ENCODE data around the gene UTF1. TPM values are rescaled to one million over a fixed set of nuclear protein-coding genes. Genes with fewer than 3 reads are reported as not detected.

The UTF1 gene
- polyA plus RNA-seq, 1 experiment = not detected

DNA sequence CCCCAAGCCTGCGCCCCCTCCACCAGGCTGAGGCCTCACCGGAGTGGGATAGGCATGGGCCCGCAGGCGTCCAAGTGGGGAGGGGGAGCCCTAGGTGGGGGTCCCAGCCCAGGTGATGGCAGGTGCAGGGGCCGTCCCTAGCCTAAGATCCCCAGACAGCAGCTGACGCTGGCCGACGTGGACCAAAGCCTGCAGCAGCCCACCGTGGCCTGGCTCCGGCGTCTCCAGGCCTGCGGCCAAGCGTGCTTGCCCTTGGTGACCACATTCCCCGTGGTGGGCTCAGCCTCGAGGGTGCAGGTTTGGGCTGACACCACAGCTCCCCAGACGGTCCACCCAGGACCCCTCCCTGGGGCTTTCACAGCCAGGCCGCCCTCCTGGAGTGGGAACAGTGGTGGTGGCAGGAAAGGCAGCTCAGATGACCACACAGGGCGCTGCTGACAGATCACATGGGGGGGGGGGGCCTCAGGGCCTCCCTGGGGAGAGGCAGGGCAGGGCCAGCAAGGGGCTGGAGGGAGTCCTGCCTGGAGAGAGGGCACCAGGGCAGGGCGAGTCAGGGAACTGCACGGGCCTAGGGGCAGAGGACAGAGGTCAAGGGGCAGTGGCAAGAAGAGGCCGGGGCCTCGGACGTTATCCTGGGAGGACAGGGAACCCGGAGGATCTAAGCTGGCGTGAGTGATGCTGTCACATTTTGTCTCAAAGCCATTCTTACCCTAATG is 47.4 kb downstream of the UTF1 start:
- H3K4me3 ChIP-seq (ENCODE audit: low read depth, low read length) = no peak overlapping the region
- ChIA-PET POLR2A (no interaction called here), CTCF (interaction anchor here (1.1 kb wide), 1 partner anchor 10 kb away, joined by 3 read pairs; no protein-coding TSS in a partner anchor)
- TF ChIP-seq, protein P1, sequence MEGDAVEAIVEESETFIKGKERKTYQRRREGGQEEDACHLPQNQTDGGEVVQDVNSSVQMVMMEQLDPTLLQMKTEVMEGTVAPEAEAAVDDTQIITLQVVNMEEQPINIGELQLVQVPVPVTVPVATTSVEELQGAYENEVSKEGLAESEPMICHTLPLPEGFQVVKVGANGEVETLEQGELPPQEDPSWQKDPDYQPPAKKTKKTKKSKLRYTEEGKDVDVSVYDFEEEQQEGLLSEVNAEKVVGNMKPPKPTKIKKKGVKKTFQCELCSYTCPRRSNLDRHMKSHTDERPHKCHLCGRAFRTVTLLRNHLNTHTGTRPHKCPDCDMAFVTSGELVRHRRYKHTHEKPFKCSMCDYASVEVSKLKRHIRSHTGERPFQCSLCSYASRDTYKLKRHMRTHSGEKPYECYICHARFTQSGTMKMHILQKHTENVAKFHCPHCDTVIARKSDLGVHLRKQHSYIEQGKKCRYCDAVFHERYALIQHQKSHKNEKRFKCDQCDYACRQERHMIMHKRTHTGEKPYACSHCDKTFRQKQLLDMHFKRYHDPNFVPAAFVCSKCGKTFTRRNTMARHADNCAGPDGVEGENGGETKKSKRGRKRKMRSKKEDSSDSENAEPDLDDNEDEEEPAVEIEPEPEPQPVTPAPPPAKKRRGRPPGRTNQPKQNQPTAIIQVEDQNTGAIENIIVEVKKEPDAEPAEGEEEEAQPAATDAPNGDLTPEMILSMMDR (IDR thresholded peaks at IDR 0.05; ENCODE audit: insufficient read depth, low read depth, low read length) = no peak
- no peaks in the 10 kb centered on the region for H3K27me3 ChIP-seq (ENCODE audit: control insufficient read depth, insufficient read depth, low read length)
- peaks cover 22% of the 10 kb centered on the region for H3K36me3 ChIP-seq (ENCODE audit: control insufficient read depth, insufficient read depth, low read length)
- no peak for DNase-seq (ENCODE audit: low read depth)

DNA sequence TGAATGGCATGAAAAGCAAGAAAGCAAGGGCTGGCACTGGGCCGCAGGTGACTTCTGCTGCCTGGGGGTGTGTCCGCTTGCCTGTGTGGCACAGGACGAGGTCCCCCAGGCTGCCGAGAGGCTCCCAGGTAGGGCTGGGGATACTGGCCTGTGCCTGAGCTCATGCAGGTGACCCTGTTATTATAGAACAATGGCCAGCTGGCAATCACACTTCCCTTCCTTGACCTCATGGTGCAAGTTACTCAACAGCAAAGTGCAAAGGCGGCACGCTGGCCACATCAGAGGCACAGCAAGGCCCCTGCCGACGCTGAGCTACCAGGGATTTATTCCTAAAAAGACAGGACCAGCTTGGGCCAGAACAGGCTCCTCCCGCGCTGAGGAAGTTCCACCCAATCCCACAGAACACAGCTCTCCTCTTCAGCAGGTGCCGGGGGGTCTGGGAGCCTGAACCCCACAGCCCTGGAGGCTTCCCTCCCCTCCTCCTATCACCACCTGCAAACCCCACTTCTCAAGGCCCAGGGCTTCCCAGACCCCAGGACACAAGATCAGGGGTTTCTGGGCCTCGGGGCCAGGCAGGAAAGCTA is 48.1 kb downstream of the UTF1 start:
- POLR2A ChIA-PET = no interaction called here
- TF ChIP-seq, protein P1 (IDR thresholded peaks at IDR 0.05; ENCODE audit: insufficient read depth, low read depth, low read length) = no peak
- Histone ChIP-seq H3K4me3 (ENCODE audit: low read depth, low read length) (no peak overlapping the region), H3K36me3 (ENCODE audit: control insufficient read depth, insufficient read depth, low read length) (peaks cover 27% of the 10 kb centered on the region), H3K27me3 (ENCODE audit: control insufficient read depth, insufficient read depth, low read length) (no peaks in the 10 kb centered on the region)
- DNase-seq (ENCODE audit: low read depth) = no peak
- CTCF ChIA-PET = interaction anchor here (1.1 to 1.2 kb wide), 2 partner anchors 9 to 11 kb away, joined by 3 to 4 read pairs; no protein-coding TSS in a partner anchor

DNA sequence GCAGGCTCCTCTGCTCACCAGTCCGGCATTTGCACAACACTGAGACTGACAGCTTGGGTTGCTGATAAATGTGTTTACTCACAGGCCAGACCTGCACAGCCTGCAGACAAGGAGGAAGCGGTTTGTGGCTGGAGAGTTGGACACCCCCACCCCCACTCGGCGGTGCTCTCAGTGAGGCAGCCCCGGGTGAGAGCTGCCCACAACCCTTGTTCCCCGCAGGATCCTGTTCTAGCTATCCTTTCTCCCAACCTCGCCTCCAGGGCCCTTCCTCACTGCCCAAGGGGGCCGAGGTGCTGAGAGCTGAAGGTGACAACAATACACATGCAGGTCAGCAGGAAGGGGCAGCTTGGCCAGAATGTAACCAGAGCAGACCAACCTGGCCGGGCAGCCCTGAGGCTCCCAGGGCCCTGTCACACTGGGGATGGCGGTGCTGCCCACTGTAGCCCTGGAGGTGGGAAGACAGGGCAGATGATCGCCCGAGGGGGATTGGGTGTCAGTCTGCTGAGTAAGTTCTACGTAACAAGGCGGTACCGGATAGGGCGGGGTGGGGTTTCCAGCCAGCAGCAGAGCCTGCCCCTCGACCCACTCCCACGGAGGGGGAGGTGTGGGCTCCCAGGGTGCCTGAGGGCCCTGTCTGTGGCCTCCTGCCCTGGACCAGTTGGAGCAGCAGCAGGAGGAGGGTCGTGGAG is 48.7 kb downstream of the UTF1 start:
- CTCF ChIA-PET = interaction anchor here (1.1 to 1.2 kb wide), 2 partner anchors 9 to 10 kb away, joined by 3 to 4 read pairs; no protein-coding TSS in a partner anchor
- POLR2A ChIA-PET = no interaction called here
- TF ChIP-seq, protein P1 (IDR thresholded peaks at IDR 0.05; ENCODE audit: insufficient read depth, low read depth, low read length) = no peak
- peaks cover 32% of the 10 kb centered on the region for H3K36me3 ChIP-seq (ENCODE audit: control insufficient read depth, insufficient read depth, low read length)
- no peak overlapping the region for H3K4me3 ChIP-seq (ENCODE audit: low read depth, low read length)
- DNase-seq (ENCODE audit: low read depth) = no peak
- no peaks in the 10 kb centered on the region for H3K27me3 ChIP-seq (ENCODE audit: control insufficient read depth, insufficient read depth, low read length)

DNA sequence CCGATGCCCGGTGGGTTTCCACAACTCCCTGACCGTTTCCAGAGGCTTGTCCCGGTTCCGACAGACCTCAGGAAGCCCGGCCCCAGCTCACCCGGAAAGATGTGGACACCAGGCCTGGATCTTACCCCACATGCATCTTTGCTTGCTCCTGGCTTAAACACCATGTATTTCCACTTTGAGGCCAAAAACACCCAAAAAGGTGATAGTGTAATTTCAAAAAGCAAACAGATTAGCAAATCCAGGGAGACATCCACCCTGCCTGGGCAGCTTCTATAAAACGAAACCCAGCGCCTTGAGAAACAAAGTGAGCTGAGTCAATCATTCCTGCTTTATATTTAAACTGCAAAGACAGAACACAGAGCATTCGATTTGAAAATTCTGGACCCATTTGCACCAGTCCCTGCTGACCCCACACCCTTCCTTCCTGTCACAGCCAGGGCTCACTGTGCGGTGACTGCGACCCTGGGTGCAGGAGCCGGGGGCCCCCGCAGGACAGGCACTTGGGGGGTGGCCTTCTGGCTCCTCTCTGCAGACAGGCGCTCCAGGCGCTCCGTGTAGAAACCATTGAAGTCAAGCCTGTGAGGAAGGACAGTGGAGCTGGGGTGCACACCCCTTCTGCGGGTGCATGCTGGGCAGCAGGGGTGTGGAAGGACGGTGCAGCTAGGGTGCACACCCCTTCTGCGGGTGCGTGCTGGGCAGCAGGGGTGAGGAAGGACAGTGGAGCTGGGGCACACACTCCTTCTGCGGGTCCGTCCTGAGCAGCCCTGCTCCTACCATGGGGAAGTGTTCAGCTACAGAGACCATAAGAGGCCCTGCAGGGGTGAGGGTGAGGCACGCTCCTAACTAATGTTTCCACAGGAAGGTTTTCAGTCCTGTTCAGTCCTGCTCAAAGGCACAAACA is 49.6 kb downstream of the UTF1 start:
- ChIA-PET CTCF (interaction anchor here (1.2 to 1.8 kb wide), 2 partner anchors 9 to 28 kb away, joined by 4 to 6 read pairs; no protein-coding TSS in a partner anchor), POLR2A (no interaction called here)
- no peak for DNase-seq (ENCODE audit: low read depth)
- Histone ChIP-seq H3K4me3 (ENCODE audit: low read depth, low read length) (no peak overlapping the region), H3K36me3 (ENCODE audit: control insufficient read depth, insufficient read depth, low read length) (peaks cover 38% of the 10 kb centered on the region), H3K27me3 (ENCODE audit: control insufficient read depth, insufficient read depth, low read length) (no peaks in the 10 kb centered on the region)
- TF ChIP-seq, protein P1 (IDR thresholded peaks at IDR 0.05; ENCODE audit: insufficient read depth, low read depth, low read length) = no peak
